ENCODE measurements around the gene PRKN.

GRCh38 chr6:162147281-162147680 lies 580.3 kb downstream of the PRKN start:
- TF ChIP-seq, protein P1, sequence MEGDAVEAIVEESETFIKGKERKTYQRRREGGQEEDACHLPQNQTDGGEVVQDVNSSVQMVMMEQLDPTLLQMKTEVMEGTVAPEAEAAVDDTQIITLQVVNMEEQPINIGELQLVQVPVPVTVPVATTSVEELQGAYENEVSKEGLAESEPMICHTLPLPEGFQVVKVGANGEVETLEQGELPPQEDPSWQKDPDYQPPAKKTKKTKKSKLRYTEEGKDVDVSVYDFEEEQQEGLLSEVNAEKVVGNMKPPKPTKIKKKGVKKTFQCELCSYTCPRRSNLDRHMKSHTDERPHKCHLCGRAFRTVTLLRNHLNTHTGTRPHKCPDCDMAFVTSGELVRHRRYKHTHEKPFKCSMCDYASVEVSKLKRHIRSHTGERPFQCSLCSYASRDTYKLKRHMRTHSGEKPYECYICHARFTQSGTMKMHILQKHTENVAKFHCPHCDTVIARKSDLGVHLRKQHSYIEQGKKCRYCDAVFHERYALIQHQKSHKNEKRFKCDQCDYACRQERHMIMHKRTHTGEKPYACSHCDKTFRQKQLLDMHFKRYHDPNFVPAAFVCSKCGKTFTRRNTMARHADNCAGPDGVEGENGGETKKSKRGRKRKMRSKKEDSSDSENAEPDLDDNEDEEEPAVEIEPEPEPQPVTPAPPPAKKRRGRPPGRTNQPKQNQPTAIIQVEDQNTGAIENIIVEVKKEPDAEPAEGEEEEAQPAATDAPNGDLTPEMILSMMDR (IDR thresholded peaks at IDR 0.05; ENCODE audit: low read depth, low read length): no peak
- TF ChIP-seq EZH2phosphoT487 (IDR thresholded peaks at IDR 0.05; ENCODE audit: low read depth): no peak

Measured in OCI-LY3 (cell line).